ENCODE results near the gene SLC5A5. TPM values are rescaled to one million over a fixed set of nuclear protein-coding genes. Genes with fewer than 3 reads are reported as not detected.

Gene SLC5A5
- total RNA-seq, 1 donor from 2014 or later = not detected

DNA sequence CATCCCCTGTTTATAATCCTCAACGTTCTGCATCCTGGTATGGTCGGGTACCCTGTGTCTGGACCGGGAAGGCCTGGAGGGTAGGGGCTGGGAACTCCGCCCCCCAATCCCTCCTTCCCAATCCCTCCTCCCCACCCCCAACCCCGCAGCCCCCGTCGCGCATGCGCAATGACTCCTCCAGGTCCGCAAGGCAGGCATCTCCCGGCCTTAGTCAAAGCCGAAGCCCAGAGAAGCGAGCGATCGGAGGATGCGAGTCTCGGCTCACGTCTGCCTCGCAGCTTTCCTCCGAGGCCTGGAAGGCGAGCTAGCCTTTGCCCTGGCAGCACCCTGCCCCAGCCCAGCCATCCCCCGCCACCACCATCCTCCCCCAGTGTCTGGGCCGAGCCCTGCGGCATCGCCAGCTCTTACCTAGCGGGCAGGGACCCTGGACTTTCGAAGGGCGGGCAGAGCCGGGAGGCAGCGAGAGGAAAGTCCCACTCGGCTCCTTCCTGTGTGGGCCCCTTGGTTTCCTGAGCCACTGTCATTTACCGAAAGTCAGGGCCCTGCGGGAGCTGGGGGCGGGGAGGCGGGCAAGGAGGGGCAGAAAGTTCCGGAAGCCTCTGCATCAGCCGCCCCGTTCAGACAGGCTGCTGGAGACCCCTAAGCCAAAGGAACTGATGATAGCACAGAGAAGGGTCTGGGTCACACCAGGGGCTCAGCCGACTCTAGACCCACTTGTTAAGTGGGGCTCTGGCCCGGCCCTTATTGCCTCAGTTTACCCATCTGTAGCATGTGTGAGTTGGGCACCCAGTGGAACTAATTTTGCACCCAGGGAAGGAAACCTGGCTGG is 24.0 kb upstream of the SLC5A5 start, which contains the start of gene JAK3:
JAK3 (minus strand) TSS at position 445 of the 829 bp plus-strand sequence. CDS start 3,565 bp downstream, outside the sequence.
- no peak for DNase-seq (ENCODE audit: low read depth)

DNA sequence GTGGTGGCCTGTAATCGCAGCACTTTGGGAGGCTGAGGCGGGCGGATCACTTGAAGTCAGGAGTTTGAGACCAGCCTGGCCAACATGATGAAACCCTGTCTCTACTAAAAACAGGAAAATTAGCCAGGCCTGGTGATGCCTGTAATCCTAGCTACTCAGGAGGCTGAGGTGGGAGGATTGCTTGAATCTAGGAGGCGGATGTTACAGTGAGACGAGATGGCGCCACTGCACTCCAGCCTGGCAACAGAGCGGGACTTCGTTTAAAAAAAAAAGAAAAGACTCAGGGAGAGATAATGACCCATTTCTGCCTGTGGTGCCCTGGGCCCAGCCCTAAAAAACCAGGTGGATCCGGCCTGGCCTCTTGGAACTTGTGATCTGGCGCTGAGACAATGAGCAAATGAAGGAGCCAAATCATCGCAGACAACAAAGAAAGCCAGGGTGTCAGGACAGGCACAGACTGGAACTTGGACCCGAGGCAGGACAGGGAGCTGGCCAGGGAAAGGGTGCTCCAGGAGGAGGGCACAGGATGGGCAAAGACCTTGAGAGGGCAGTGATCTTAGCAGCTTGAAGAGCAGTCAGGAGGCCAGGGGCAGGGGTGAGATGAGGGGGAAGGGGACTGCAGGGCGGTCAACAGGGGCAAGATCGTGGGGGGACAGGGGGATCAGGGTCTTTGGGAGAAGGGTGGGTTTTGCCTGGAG is 23.0 kb upstream of the SLC5A5 start:
- DNase-seq (ENCODE audit: low read depth) = no peak

DNA sequence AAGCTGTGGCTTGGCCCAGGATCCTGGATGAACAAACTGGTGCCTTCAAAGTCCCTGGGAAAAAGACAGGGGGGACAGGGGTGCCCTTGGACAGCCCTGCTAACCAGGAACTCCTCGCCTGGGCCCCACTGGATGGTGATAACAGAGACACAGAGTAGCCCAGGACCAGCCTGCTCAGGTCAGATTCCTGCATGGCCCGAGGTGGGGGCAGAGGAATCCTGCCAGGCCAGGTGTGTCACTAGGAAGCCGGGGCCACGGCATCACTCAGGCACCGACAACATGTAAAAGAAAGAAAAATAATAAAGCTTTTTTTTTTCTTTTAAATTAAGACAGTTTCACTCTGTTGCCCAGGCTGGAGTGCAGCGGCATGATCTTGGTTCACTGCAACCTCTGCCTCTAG is 17.7 kb upstream of the SLC5A5 start:
- DNase-seq (ENCODE audit: low read depth) = no peak

DNA sequence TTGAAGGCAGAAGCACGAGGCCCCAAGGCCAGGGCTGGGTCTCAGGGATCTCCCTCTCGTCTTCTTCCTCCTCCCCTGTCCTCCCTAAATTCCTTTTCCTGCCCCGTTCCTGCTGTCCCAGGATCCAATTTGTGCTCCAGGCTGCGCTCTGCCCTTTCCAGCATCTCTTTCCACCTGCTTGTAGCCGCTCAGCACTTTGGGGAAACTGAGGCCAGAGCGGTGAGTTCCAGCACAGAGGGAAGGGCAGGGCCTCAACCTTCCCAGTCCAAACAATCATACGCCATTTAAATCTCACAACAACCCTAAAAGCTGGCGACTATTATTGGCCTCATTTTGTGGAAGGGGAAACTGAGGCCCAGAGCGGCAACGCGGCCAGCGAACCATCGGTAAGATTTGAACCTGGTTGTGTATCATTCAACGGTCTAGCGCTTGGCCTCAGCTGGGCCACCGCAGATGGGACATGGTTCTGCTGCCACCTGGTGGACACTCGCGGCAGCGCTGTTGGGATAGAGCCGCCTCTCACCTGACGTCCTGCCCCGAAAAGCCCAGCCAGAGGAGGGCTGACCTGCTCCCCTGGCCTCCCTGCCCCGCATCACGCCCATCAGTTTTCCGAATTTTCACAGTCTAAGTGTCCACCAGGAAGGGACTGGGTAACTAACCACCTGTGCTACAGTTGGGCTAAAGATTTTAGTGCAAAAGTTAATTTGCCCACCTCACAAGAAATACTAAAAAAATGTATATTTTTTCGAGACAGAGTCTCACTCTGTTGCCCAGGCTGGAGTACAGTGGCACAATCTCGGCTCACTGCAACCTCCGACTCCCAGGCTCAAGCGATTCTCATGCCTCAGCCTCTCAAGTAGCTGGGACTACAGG is 16.2 kb upstream of the SLC5A5 start:
- DNase-seq (ENCODE audit: low read depth) = peak; percentile 70

DNA sequence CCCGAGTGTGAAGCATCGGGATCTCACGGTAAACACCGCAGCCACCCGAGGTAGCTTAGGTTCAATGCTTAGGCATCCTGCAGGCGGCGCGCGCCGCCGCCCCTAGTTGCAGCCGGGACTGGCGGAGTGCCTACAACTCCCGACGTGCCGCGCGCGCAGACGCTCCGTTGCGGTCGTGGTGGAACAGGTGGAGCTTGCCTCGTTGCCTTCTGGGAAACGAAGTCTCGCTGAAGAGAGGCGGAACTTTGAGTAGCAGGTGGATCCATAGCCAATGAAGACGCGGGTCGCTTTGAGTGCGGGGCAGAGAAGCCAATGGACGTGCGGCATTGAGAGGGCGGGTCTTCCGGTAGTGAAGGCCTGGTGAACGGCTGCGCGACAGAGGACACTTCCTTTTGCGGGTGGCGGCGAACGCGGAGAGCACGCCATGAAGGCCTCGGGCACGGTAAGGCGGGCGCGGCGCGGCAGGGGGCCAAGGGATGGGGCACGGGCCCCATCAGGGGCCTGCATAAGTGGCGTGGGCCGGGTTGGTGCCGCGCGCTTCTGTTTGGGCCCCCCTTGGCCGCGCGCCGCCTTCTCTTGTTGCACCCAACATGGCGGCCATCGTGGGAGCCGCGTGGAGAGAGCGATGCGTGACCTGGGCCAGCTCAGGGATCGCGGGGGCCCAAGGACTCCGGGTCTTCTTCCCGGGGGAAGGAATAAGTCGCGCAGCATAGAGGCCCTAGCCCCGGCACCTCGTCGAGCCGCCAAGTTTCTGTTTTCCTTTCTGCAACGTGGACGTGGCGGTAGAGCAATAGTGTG is 12.0 kb upstream of the SLC5A5 start, which contains the start of gene RPL18A:
RPL18A (plus strand) TSS at position 378 of the 798 bp plus-strand sequence; CDS start at position 425, 47 bp downstream.
- DNase-seq (ENCODE audit: low read depth) = peak; percentile 100

DNA sequence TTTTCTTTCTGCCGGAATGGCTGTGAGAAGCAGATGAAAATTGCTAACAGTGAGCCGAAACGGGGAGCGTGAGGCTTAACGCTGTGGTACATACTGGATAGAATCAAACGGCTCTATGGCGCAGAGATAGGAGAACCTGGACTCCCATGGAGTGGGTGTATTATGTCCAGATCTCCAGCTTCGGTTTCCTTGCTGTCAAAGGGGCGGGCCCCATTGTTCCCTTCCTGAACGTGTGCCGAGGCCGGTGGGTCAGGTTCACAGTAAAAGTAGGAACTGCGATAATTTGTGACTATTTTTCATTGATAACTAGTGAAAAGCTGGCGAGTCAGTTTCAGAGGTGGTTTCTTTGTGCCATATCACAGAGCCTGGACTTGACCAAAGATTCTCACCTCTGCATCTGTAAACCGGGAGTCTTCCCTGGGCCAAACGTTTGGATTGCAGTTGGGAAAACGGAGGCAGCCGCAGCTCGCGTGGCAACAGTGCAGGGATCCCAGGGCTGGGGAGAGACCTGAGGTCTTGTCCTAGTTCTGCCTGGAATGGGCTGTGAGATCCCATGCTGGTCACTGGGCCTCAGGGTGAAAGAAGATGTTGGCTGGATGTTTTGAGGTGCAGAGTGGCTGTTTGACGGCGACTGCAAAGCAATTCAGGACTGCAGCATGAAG is 11.3 kb upstream of the SLC5A5 start:
- peak; percentile 19 for DNase-seq (ENCODE audit: low read depth)

DNA sequence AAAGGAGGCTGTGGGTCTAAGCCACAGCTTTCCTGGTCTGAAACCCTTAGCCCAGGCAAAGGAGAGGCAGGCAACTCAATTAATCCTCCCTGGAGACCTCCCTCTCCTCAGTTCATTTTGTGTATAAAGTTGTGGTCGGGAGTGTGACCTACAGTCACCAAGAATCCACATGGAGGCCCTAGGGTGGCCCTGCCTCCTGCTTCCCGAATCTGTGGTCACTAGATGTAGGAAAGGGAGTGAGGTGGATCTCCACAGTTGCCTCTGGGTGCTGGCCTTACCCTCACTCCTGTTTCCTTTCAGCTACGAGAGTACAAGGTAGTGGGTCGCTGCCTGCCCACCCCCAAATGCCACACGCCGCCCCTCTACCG is 10.8 kb upstream of the SLC5A5 start:
- DNase-seq (ENCODE audit: low read depth) = peak; percentile 38

DNA sequence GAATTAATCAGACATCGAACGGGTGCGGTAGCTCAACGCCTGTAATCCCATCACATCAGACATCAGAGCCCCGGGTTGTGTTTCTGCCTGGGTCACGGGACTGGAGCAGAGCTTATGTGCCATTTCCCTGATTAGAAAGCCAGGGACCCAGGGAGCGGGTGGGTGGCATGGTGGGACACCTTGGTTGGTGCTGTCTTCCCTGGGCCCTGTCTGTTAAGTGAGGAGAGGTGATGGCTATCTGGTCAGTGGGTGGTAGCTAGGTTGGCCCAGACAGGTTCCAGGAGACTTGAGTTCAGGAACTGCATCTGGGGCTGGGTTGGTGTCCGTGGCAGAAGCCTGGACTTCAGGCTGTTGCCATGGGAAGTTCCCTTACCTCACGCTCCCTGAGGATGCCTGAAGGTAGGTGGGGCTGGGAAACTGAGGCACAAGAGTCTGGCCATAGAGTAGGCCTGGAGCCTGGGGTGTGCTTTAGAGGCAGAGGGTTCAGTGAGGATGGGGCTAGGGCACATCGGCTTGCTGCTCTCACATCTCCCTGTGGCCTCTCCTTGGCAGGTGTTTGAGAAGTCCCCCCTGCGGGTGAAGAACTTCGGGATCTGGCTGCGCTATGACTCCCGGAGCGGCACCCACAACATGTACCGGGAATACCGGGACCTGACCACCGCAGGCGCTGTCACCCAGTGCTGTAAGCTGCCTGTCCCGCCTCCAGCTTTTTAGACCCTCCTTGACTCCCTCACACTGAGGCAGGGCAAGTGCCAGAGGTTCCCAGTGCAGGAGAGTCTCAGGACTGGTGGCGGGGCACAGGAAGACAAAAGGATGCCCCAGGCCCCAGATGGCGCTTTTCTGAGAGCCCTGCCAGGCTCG is 10.0 kb upstream of the SLC5A5 start:
- DNase-seq (ENCODE audit: low read depth) = no peak

DNA sequence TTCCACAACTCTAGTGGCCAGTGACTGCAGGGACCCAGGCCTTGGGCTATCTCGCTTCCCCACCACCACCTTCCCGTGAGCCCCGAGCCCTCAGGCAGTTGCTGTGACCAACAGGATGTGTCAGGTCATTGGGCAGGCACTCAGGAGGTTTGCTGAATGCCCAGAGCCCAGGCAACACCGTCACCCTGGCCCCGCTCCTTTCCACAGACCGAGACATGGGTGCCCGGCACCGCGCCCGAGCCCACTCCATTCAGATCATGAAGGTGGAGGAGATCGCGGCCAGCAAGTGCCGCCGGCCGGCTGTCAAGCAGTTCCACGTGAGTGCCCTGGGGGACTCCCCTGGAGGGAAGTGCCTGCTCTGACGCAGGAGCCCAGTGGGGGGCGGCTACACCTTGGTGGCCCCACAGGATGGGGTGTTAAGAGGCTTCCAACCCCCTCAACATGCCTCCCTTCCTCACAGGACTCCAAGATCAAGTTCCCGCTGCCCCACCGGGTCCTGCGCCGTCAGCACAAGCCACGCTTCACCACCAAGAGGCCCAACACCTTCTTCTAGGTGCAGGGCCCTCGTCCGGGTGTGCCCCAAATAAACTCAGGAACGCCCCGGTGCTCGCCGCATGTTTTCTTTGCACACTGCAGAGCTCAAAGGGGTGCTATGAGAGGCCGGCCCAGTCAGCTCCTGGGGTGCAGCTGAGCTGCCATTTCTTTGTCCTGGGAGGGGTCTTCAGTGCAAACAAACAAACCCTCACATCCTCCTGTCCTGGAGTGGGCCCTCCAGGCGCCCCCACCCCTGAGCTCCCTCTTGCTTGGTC is 8.8 kb upstream of the SLC5A5 start:
- no peak for DNase-seq (ENCODE audit: low read depth)

DNA sequence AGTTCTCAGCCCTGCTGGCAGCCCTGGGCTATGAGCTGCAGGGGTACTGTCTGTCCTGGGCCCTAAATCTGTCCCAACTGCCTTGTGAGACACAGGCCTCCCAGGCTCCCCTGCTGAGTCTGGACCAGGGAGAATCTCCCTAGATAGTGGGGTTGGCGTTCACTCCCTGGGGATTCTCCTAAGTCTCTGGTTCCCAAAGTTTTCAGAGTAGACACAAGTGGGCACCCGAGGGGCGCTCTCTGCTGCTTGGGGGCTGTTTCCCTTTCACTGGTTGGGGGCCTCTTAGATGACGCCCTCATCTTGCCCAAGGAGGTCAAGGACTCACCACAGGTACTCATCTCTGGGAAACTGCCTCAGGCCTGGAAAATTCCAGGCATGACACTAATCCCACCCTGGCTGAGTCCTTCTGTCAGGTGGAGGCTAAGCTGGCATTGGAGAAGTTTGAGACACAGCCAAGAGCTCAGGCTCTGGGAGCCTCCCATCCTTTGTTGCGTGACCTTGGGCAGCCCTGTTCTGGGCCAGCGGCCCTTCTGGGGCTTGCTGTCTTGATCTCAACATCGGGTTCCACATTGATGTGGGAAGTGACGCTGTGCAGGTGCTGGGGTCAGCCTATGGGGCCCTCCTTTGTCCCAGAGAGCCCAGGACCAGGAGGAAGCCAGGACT is 8.1 kb upstream of the SLC5A5 start:
- DNase-seq (ENCODE audit: low read depth) = peak; percentile 50

DNA sequence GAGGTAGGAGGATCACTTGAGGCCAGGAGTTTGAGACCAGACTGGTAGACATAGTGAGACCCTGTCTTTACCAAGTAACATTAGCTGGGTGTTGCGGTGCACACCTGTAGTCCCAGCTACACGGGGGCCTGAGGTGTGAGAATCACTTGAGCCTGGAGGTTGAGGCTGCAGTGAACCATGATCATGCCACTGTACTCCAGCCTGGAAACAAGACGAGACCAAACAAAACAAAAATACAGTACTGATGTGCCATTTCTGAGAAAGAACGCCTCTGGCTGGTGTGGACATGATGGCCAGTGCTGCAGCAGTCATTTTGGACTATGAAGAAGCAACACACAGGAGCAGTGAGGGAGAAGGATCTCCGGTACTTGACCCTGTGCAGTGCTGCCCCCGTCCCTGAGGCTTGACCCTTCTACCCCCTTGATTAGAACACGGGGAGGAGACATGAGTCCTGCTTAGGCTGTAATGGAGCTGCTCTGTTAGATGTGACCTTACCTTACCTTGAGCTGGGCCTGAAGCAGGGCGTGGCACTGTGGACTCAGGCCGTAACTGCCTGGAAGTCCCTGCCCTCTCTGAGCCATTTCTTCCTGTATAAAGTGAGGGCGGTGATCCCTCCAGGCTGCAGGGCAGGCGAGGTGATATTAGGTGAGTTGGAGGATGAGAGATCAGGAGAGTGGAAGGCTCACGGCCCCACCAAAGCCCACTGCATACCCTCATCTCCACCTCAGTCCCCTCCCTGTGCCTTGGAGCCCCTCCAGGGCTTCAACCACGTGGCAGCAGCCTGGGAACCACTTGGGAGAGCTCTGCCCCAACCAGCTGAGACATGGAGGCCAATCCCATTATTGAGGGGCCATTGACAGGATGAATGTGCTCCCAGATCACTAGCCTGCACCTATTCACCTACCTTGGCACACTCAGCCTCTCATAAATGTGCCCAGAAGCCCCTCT is 6.1 kb upstream of the SLC5A5 start:
- DNase-seq (ENCODE audit: low read depth) = no peak

DNA sequence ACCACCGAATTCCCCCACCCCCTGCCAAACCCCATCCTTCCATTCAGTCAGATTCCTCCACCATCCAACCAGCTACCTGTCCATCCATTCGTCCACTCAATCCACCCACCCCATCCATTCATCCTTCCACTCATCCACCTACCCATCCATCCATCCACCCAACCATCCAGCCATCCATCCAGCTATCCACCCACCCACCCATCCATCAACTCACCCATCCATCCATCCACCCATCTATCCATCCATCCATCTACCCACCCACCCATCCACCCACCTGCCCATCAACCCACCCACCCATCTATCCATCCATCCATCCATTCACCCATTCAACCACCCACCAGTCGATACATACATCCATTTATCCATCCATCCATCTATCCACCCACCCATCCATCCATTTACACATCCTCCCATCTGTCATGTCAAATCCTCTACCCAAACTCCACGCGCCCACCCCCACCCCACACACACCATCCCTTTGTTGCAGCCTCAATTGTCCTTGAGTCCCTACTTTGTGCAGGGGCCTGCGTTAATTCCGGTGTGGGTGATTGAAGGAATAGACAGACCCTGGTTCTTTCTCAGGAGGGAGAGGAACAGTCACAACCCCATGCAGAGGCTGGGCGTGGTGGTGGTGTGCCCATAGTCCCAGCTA is 5.3 kb upstream of the SLC5A5 start:
- no peak for DNase-seq (ENCODE audit: low read depth)

DNA sequence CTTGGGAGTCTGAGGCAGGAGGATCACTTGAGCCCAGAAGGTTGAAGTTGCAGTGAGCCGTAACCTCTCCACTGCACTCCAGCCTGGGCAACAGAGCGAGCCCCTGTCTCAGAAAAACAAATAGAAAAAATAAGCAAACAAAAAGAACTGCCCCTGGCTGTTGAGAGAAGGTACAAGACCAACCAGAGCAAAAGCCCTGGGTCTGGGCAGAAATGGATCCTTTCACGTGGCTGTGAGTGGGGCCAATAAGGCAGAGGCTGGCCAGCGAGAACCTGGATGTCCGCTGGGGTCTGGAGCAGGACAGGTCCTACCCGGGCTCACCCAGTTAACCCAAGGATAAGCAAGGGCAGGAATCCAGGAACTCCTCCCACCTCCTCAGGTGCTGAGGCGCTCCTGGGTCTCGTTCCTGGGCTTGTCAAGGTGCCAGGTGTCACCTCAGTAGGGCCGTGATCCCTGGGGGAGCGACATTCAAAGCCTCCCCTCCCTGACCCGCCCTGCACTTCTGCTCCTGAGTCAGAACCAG is 4.7 kb upstream of the SLC5A5 start:
- DNase-seq (ENCODE audit: low read depth) = no peak

DNA sequence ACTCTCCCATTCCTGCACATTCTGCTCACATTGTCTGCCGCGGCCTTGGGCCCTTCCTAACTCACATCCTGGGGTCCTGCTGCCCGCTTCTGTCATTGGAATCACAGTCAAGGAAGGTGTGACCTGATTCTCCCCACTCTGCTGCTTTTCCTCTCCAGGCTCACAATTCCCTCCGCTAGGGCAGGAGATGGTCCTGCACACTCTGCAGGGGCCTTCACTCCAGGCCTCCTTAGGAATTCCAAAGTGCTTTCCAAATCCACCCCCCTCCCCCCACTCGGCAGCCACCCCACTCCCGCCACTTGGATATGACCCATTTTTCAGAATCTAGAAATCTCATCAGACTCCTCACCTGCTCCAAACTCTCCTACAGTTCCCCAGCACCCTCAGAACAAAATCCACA is 3.1 kb upstream of the SLC5A5 start:
- DNase-seq (ENCODE audit: low read depth) = no peak

DNA sequence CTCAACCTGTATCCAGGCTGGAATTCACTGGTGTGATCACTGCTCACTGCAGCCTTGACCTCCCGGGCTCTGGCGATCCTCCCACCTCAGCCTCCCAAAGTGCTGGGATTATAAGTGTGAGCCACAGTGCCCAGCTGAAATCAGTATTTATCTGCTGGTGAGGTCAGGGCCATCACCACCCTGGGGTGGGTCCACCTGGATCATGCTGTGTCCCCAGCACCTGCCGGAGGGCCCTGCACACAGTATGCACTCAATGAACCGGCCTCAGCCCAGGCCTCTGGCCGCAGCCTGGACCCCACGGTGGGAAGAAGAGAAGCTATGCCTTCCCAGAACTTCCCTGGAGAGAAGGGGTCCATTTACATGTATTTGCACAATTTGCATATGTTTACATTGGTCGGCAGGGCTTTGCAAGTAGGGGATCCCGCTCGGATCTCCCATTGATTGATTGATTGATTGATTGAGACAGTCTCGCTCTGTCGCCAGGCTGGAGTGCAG is 2.6 kb upstream of the SLC5A5 start:
- DNase-seq (ENCODE audit: low read depth) = no peak

Data from myocyte (in vitro differentiated cells).